IMR-90 (cell line): Measurements from ENCODE around the gene TSSC4. TPM values are rescaled to one million over a fixed set of nuclear protein-coding genes. Genes with fewer than 3 reads are reported as not detected.

Source experiments
- ATAC-seq: fragments of 200-7000 bp; cut with Tn5 transposase; 2 replicates; pipeline ENCODE4 v1.9.1; 2020; ENCODE audit warnings: low read depth, mild to moderate bottlenecking, moderate library complexity
- BruUV-seq: library from RNA; stranded (reverse); fragments of 400-500 nt; replicated peaks from 2 replicates; lab custom pipeline; 2021; lab: Mats Ljungman, UMichigan
- CTCF ChIA-PET: fragments of 300-600 bp; formaldehyde crosslinking; extraction: SDS; loops from one replicate; lab custom pipeline; 2021; ENCODE audit warnings: antibody characterized with exemption; lab: Yijun Ruan, JAX
- POLR2A ChIA-PET: fragments of 300-600 bp; sonication (Branson Sonifier 250); formaldehyde crosslinking; loops from one replicate; lab custom pipeline; 2022; ENCODE audit warnings: antibody characterized with exemption; ENCODE audit not compliant: unreplicated experiment; lab: Charles Lee
- DNase-seq: peaks from one replicate; pipeline ENCODE4 v3.0.0; 2013
- H2AFZ ChIP-seq: replicated peaks from 2 replicates; pipeline ENCODE3; 2013; ENCODE audit warnings: low read length, mild to moderate bottlenecking; ENCODE audit not compliant: poor library complexity
- H2AK5ac ChIP-seq: 2 replicates; pipeline ENCODE4 v1.6.1; 2013; ENCODE audit warnings: low read depth, low read length, inconsistent platforms
- H2AK9ac ChIP-seq: replicated peaks from 2 replicates; pipeline ENCODE3; 2013; ENCODE audit warnings: mild to moderate bottlenecking, low read depth, low read length, moderate library complexity; ENCODE audit not compliant: poor library complexity
- H2BK120ac ChIP-seq: 2 replicates; pipeline ENCODE4 v1.6.1; 2013; ENCODE audit warnings: low read depth, low read length, inconsistent platforms
- H2BK15ac ChIP-seq: 3 replicates; pipeline ENCODE4 v1.6.1; 2013; ENCODE audit warnings: low read depth, low read length, inconsistent platforms
- H2BK20ac ChIP-seq: 2 replicates; pipeline ENCODE4 v1.6.1; 2013; ENCODE audit warnings: low read depth, mild to moderate bottlenecking, inconsistent platforms, low read length, moderate library complexity
- H2BK5ac ChIP-seq: 2 replicates; pipeline ENCODE4 v1.6.1; 2013; ENCODE audit warnings: mild to moderate bottlenecking, low read depth, low read length, inconsistent platforms; ENCODE audit not compliant: poor library complexity, severe bottlenecking
- H3K14ac ChIP-seq: replicated peaks from 2 replicates; pipeline ENCODE4 v1.6.1; 2013; ENCODE audit warnings: low read depth, low read length, inconsistent platforms
- H3K18ac ChIP-seq: 2 replicates; pipeline ENCODE4 v1.6.1; 2013; ENCODE audit warnings: low read depth, low read length, control low read depth
- H3K23ac ChIP-seq: 2 replicates; pipeline ENCODE4 v1.6.1; 2013; ENCODE audit warnings: low read depth, low read length, inconsistent platforms
- H3K27ac ChIP-seq: 2 replicates; pipeline ENCODE4 v1.5.1; 2013; ENCODE audit warnings: mild to moderate bottlenecking, control low read depth, low read length; ENCODE audit not compliant: insufficient read depth
- H3K27me3 ChIP-seq: 2 replicates; pipeline ENCODE4 v1.6.1; 2013; ENCODE audit warnings: low read length; ENCODE audit not compliant: control insufficient read depth, insufficient read depth
- H3K36me3 ChIP-seq: 2 replicates; pipeline ENCODE4 v1.6.1; 2013; ENCODE audit warnings: low read length, mixed read lengths; ENCODE audit not compliant: control insufficient read depth, insufficient read depth
- H3K4ac ChIP-seq: 2 replicates; pipeline ENCODE4 v1.6.1; 2013; ENCODE audit warnings: low read depth, low read length, inconsistent platforms
- H3K4me1 ChIP-seq: 2 replicates; pipeline ENCODE4 v1.6.1; 2013; ENCODE audit warnings: low read length, mixed read lengths; ENCODE audit not compliant: control insufficient read depth, insufficient read depth
- H3K4me2 ChIP-seq: 2 replicates; pipeline ENCODE4 v1.6.1; 2013; ENCODE audit warnings: low read depth, mild to moderate bottlenecking, control low read depth, low read length, moderate library complexity
- H3K4me3 ChIP-seq: 2 replicates; pipeline ENCODE4 v1.5.1; 2013; ENCODE audit warnings: low read depth, mild to moderate bottlenecking, control low read depth, low read length, moderate library complexity; ENCODE audit not compliant: insufficient read depth
- H3K56ac ChIP-seq: 2 replicates; pipeline ENCODE4 v1.6.1; 2013; ENCODE audit warnings: low read length, inconsistent platforms; ENCODE audit not compliant: insufficient read depth; ENCODE audit errors: extremely low read depth
- H3K79me1 ChIP-seq, 2 experiments: 2 replicates each; pipeline ENCODE4 v1.6.1; 2013; ENCODE audit warnings: low read length in 2 of 2, inconsistent platforms in 1 of 2, low read depth in 1 of 2
- H3K9ac ChIP-seq: 2 replicates; pipeline ENCODE4 v1.6.1; 2013; ENCODE audit warnings: low read depth, low read length, control low read depth
- H3K9me1 ChIP-seq: 2 replicates; pipeline ENCODE4 v1.6.1; 2013; ENCODE audit warnings: low read length, inconsistent platforms; ENCODE audit not compliant: insufficient read depth
- H3K9me3 ChIP-seq: 2 replicates; pipeline ENCODE4 v1.6.1; 2013; ENCODE audit warnings: low read length; ENCODE audit not compliant: control insufficient read depth, insufficient read depth
- H4K20me1 ChIP-seq: 2 replicates; pipeline ENCODE4 v1.6.1; 2013; ENCODE audit warnings: low read length, inconsistent platforms; ENCODE audit not compliant: insufficient read depth
- H4K5ac ChIP-seq: 2 replicates; pipeline ENCODE4 v1.6.1; 2013; ENCODE audit warnings: mild to moderate bottlenecking, low read depth, low read length, control low read depth
- H4K8ac ChIP-seq, 2 experiments: 2 replicates each; pipeline ENCODE4 v1.6.1; 2013; ENCODE audit warnings: low read depth in 2 of 2, low read length in 2 of 2, control low read depth in 1 of 2, inconsistent platforms in 1 of 2
- H4K91ac ChIP-seq: 2 replicates; pipeline ENCODE4 v1.6.1; 2013; ENCODE audit warnings: low read depth, low read length, inconsistent platforms; ENCODE audit not compliant: insufficient read depth
- FOS ChIP-seq: fragments of 150-350 bp; IDR thresholded peaks from 2 replicates; pipeline ENCODE4 v1.6.1; 2016; ENCODE audit warnings: low read depth, low read length
- MAZ ChIP-seq: IDR thresholded peaks from 2 replicates; pipeline ENCODE4 v1.6.1; 2012; ENCODE audit warnings: low read depth, mild to moderate bottlenecking, low read length, improper control_type of control experiment, moderate library complexity, borderline replicate concordance
- RAD21 ChIP-seq: IDR thresholded peaks from 2 replicates; pipeline ENCODE4 v1.6.1; 2012; ENCODE audit warnings: low read length, improper control_type of control experiment
- WGBS, 2 experiments: methylation state at CpG; one replicate each; pipeline versions ENCODE4 v1.1.5 to v1.1.7; 2013; ENCODE audit warnings: missing lambda C conversion rate in 2 of 2; ENCODE audit not compliant: insufficient read length in 1 of 2; ENCODE audit errors: extremely low coverage in 2 of 2; 5-methylcytosine and 5-hydroxymethylcytosine counted together
- dilution Hi-C: fragments of 300-500 bp; cut with HindIII; formaldehyde crosslinking; loops from one replicate; pipeline ENCODE4 v1.14.3; 2018; ENCODE audit warnings: low sequenced_read_pairs; ENCODE audit not compliant: unreplicated experiment
- in situ Hi-C: fragments of 300-500 bp; cut with MboI; formaldehyde crosslinking; loops from 3 replicates; pipeline ENCODE4 v1.14.3; 2019; ENCODE audit warnings: low sequenced_read_pairs, inconsistent platforms, mixed read lengths
- intact Hi-C: fragments of 100-400 bp; cut with micrococcal nuclease; formaldehyde crosslinking; loops from 2 replicates; pipeline ENCODE4 v1.10.0; 2022
- polyA plus RNA-seq, 3 experiments: library from polyadenylated mRNA; depleted of rRNA; stranded (reverse); fragments of >200 nt; gene quantifications; 2 replicates each; pipeline ENCODE4 v1.2.3, GENCODE V29; 2012; ENCODE audit warnings: low replicate concordance in 1 of 3
- total RNA-seq: library from RNA; depleted of rRNA; stranded (reverse); fragments of >200 nt; gene quantifications from 2 replicates; pipeline ENCODE4 v1.2.3, GENCODE V29; 2012

Gene TSSC4
- total and polyA plus RNA-seq, 2 of the 4 experiments (the other 2 are of a cell fraction) = 34.9 to 40.0 TPM

- POLR2A ChIA-PET = no interaction called here
- Histone ChIP-seq H3K56ac (no peak overlapping the region), H3K4me1 (peaks cover 39% of the 10 kb centered on the region), H3K23ac (no peak overlapping the region), H3K27ac (peak overlapping the region; percentile 74), H3K14ac (peak overlapping the region; percentile 68; the same call in 1 of the 2 replicates), H2BK120ac (peak overlapping the region; percentile 64), H3K9me3 (no peaks in the 10 kb centered on the region), H3K18ac (peak overlapping the region; percentile 24; the same call in 1 of the 2 replicates), H3K4ac (peak overlapping the region; percentile 76), H2AK9ac (peak overlapping the region; percentile 99), H2BK15ac (peak overlapping the region; percentile 6; the same call in 1 of the 3 replicates), H4K20me1 (peaks cover 65% of the 10 kb centered on the region), H3K36me3 (peaks cover 38% of the 10 kb centered on the region), H4K91ac (peak overlapping the region; percentile 78), H2AK5ac (peak overlapping the region; percentile 96), H3K27me3 (no peaks in the 10 kb centered on the region), H2BK20ac (no peak overlapping the region), H4K8ac (peak overlapping the region; percentile 75 to 87), H3K4me3 (no peak overlapping the region), H3K9ac (peak overlapping the region; percentile 48), H3K4me2 (no peak overlapping the region; the same call in 1 of the 2 replicates), H4K5ac (peak overlapping the region; percentile 34; the same call in 1 of the 2 replicates), H3K79me1 (peaks cover 19 to 62% of the 10 kb centered on the region in 2 experiments), H3K9me1 (peaks cover 4% of the 10 kb centered on the region; the same call in 1 of the 2 replicates), H2BK5ac (peak overlapping the region; percentile 73), H2AFZ (peak overlapping the region; percentile 64)
- CTCF ChIA-PET = interaction anchor here (1.1 kb wide), 1 partner anchor 84 kb away, joined by 3 read pairs; no protein-coding TSS in a partner anchor
- BruUV-seq = no TSS peak
- 27% methylated on average over 4 of the region's 8 CpGs; no CpG with 5 or more reads in 1 of the 2 experiments for WGBS, 2 experiments
- ATAC-seq (peak; percentile 89), DNase-seq (peak; percentile 78)
- peak; percentile 56; the same call in 1 of the 2 replicates for TF ChIP-seq MAZ
- TF ChIP-seq RAD21 = no peak
- TF ChIP-seq FOS = no peak
- intact Hi-C loops (no loop called here), dilution Hi-C loops (no loop called here), in situ Hi-C loops (no loop called here)
Observed at GRCh38 chr11:2390725-2391151, 9.8 kb upstream of the TSSC4 start.
